Measurements from ENCODE around the gene CNIH3.

Gene CNIH3

GRCh38 chr1:224782281-224783000 lies 166.3 kb downstream of the CNIH3 start:
- no peak for DNase-seq (ENCODE audit: low read depth)
- H3K4me3 ChIP-seq (ENCODE audit: control insufficient read depth, low read depth, low read length) = no peak overlapping the region
- no peak for TF ChIP-seq CTCF (conservative IDR thresholded peaks at IDR 0.05; ENCODE audit: control insufficient read depth, insufficient read depth, low read depth, low read length)

GRCh38 chr1:224783006-224783651 lies 167.0 kb downstream of the CNIH3 start:
- no peak for DNase-seq (ENCODE audit: low read depth)
- no peak for TF ChIP-seq CTCF (conservative IDR thresholded peaks at IDR 0.05; ENCODE audit: control insufficient read depth, insufficient read depth, low read depth, low read length)
- H3K4me3 ChIP-seq (ENCODE audit: control insufficient read depth, low read depth, low read length) = no peak overlapping the region

- TF ChIP-seq CTCF (conservative IDR thresholded peaks at IDR 0.05; ENCODE audit: control insufficient read depth, insufficient read depth, low read depth, low read length) = no peak
- peak; percentile 85 for DNase-seq (ENCODE audit: low read depth)
- no peak overlapping the region for H3K4me3 ChIP-seq (ENCODE audit: control insufficient read depth, low read depth, low read length)
Measured at GRCh38 chr1:224784265-224785039, 168.3 kb downstream of the CNIH3 start.

- H3K4me3 ChIP-seq (ENCODE audit: control insufficient read depth, low read depth, low read length) = no peak overlapping the region
- no peak for TF ChIP-seq CTCF (conservative IDR thresholded peaks at IDR 0.05; ENCODE audit: control insufficient read depth, insufficient read depth, low read depth, low read length)
- DNase-seq (ENCODE audit: low read depth) = no peak
Measured at GRCh38 chr1:224785040-224785328, 168.9 kb downstream of the CNIH3 start.

GRCh38 chr1:224785622-224786021 lies 169.5 kb downstream of the CNIH3 start:
- no peak for DNase-seq (ENCODE audit: low read depth)
- no peak for TF ChIP-seq CTCF (conservative IDR thresholded peaks at IDR 0.05; ENCODE audit: control insufficient read depth, insufficient read depth, low read depth, low read length)
- no peak overlapping the region for H3K4me3 ChIP-seq (ENCODE audit: control insufficient read depth, low read depth, low read length)

- H3K4me3 ChIP-seq (ENCODE audit: control insufficient read depth, low read depth, low read length) = no peak overlapping the region
- no peak for TF ChIP-seq CTCF (conservative IDR thresholded peaks at IDR 0.05; ENCODE audit: control insufficient read depth, insufficient read depth, low read depth, low read length)
- peak; percentile 63 for DNase-seq (ENCODE audit: low read depth)
Measured at GRCh38 chr1:224786533-224787250, 170.6 kb downstream of the CNIH3 start.
